ENCODE data around the gene C6orf15.

Gene C6orf15

DNA sequence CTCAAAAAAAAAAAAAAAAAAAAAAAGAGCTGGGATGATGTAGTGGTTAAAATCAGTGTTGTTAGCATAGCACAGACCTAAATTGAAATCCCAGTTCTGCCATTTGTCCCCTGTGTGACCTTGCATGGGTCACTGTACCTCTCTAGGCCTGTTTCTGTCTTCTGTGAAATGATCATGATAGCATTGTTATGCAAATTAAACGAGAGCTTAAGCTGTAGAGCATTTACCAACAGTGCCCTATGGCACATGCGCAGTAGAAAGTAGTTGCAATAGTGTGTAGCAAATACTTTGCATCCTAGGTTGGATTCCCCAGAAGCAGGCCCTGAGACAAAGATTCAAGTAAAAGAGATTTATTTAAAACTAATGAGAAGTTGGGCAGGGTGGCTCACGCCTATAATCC is 19.2 kb upstream of the C6orf15 start:
- DNase-seq (ENCODE audit: low read depth): no peak
- TF ChIP-seq CTCF (IDR thresholded peaks at IDR 0.05; ENCODE audit: low read depth, low read length, missing control alignments): no peak

DNA sequence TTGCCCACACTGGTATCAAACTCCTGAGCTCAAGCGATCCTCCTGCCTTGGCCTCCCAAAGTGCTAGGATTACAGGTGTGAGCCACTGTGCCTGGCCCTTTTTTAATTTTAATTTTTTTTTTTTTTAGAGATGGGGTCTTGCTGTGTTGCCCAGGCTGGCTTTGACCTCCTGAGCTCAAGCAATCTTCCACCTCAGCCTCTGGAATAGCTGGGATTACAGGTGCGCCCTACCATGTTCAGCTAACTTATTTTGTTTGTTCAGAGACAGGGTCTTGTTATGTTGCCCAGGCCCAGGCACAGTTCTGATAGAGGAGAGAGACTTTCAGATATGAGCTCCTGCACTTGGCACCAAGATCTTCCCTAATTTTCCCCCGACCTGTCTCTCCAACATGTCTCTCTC is 18.4 kb upstream of the C6orf15 start:
- no peak for TF ChIP-seq CTCF (IDR thresholded peaks at IDR 0.05; ENCODE audit: low read depth, low read length, missing control alignments)
- no peak overlapping the region for H3K4me3 ChIP-seq (ENCODE audit: low read depth, low read length)
- no peak for DNase-seq (ENCODE audit: low read depth)

More for the DNA sequence above, 19.2 kb upstream of the C6orf15 start:
- H3K4me3 ChIP-seq (ENCODE audit: low read depth, low read length): no peak overlapping the region

GRCh38 chr6:31129130-31129529 is 16.8 kb upstream of the C6orf15 start:
- no peak overlapping the region for H3K4me3 ChIP-seq (ENCODE audit: low read depth, low read length)
- no peak for DNase-seq (ENCODE audit: low read depth)
- TF ChIP-seq CTCF (IDR thresholded peaks at IDR 0.05; ENCODE audit: low read depth, low read length, missing control alignments): no peak

GRCh38 chr6:31128093-31128676 is 15.8 kb upstream of the C6orf15 start:
- H3K4me3 ChIP-seq (ENCODE audit: low read depth, low read length): no peak overlapping the region
- peak; percentile 94 for TF ChIP-seq CTCF (IDR thresholded peaks at IDR 0.05; ENCODE audit: low read depth, low read length, missing control alignments)
- peak; percentile 21 for DNase-seq (ENCODE audit: low read depth)

DNA sequence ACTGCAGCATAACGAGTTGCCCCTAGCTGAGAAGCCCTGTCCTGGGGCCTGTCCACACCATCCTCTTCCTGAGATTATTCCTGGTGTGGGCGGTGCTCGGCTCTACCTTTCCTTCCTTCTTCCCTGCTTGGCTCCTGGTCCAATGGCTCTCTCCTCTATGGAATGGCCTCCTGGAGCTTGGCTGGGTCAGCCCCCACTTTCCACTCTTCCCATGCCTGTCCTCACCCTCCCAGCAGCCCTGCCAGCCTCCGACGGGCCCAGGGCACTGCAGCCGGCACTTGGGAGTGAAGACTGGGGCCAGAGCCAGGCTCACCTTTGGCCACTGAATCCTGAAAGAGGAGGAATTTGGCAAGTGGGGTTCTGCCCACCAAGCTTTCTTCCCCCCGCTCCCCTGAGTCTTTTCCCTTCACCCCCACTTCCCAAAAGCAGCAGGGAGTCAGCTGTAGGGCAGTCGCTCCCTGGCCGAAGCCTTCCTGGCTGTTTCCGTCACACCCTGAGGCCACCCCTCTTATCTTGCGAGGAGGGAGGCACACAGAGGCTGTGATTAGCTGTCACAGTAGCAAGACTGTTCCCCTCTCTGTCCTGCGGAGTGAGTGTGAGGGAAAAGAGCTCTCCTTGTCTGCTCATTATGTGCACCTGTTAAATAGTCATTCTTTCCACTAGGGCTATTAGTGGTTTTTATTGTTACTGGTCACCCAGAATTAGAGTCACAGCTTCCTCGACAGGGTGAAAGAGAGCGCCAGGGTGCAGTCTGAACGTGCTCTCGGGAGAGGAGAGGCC is 14.2 kb upstream of the C6orf15 start:
- H3K4me3 ChIP-seq (ENCODE audit: low read depth, low read length): no peak overlapping the region
- DNase-seq (ENCODE audit: low read depth): no peak
- no peak for TF ChIP-seq CTCF (IDR thresholded peaks at IDR 0.05; ENCODE audit: low read depth, low read length, missing control alignments)

- H3K4me3 ChIP-seq (ENCODE audit: low read depth, low read length): no peak overlapping the region
- no peak for TF ChIP-seq CTCF (IDR thresholded peaks at IDR 0.05; ENCODE audit: low read depth, low read length, missing control alignments)
- no peak for DNase-seq (ENCODE audit: low read depth)
These were observed 13.4 kb upstream of the C6orf15 start for GRCh38 chr6:31125586-31126363.

All from GM12864 (cell line).